HEK293T (cell line): ENCODE measurements around the gene NEURL4.

Source experiments
- BHLHE40 ChIP-seq: fragments of 450-650 bp; IDR thresholded peaks from 2 replicates; pipeline ENCODE4 v1.6.1; 2016; ENCODE audit warnings: mild to moderate bottlenecking, moderate library complexity, borderline replicate concordance
- FOXA1 ChIP-seq: fragments of 450-650 bp; IDR thresholded peaks from 2 replicates; pipeline ENCODE4 v1.6.1; 2016; ENCODE audit warnings: mild to moderate bottlenecking
- HDGF ChIP-seq: fragments of 450-650 bp; IDR thresholded peaks from 2 replicates; pipeline ENCODE4 v1.6.1; 2017; ENCODE audit warnings: antibody characterized with exemption, borderline replicate concordance
- NFRKB ChIP-seq: fragments of 450-650 bp; IDR thresholded peaks from 2 replicates; pipeline ENCODE4 v1.6.1; 2016; ENCODE audit warnings: mild to moderate bottlenecking, moderate library complexity
- SUZ12 ChIP-seq: fragments of 450-650 bp; IDR thresholded peaks from 2 replicates; pipeline ENCODE4 v1.6.1; 2016; ENCODE audit warnings: mild to moderate bottlenecking

- no peak for TF ChIP-seq FOXA1
- TF ChIP-seq BHLHE40, result no peak
- no peak for TF ChIP-seq SUZ12
- TF ChIP-seq HDGF, result no peak
- TF ChIP-seq NFRKB, result no peak
Measured at GRCh38 chr17:7367918-7368598, 38.9 kb upstream of the NEURL4 start.
